Activated gamma-delta T cell treated with Interleukin-2 at 50 U/mL for 16 hours (primary cell): ENCODE measurements around the gene DDX49.
A peak's percentile ranks its signal among the peaks of the same experiment; 100 is the strongest.

Experiments
- DNase-seq: peaks from one replicate; pipeline ENCODE4 v3.0.0-alpha.2; 2020

Gene DDX49

GRCh38 chr19:18919086-18919899 lies at the start of gene DDX49, which contains the start of gene COPE:
Gene DDX49, plus strand, starts transcription at chr19:18919715. Its CDS starts 27 bp downstream, at chr19:18919742.
Gene COPE, minus strand, starts transcription at chr19:18919387. Its CDS starts 39 bp downstream, at chr19:18919348.
- peak; percentile 96 for DNase-seq

DNA sequence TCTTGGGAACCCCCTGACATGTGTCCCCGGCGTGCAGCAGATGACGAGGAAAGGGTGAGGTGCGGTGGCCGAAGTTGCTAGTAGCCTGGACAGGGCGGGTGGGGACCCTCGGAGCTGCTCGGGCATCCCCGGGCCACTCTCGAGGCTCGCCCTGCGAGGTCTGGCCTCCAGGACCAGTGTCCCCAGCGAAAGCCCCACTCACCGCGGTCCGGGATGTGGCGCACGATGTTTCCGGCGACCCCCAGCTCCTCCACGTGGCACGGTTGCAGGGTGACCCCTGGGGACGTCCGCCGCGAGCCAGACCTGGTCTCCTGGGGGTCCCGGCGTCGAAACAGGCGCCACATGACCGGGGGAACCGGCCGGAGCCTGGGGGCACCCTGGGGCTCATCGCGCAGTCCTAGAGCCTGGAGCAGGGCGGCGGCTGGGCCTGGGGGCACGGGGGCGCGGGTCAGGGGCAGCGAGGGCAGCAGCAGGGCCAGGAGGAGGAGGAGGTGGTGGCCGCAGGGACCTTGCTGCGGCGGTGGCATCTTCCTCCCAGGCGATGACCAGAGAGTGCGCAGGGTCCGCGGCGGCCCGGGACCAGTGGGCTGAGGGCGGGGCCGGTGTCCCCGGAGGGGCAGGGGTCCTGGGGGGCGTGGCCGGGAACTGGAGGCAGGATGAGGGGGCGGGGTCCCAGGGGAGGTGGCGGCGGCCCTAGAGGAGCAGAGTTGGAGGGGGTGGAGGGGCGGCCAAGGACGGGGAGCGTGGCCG lies 49.6 kb upstream of the DDX49 start:
- no peak for DNase-seq

- no peak for DNase-seq
Observed at GRCh38 chr19:18870531-18871172, 48.9 kb upstream of the DDX49 start.

- no peak for DNase-seq
Observed at GRCh38 chr19:18871543-18871942, 48.0 kb upstream of the DDX49 start.

DNA sequence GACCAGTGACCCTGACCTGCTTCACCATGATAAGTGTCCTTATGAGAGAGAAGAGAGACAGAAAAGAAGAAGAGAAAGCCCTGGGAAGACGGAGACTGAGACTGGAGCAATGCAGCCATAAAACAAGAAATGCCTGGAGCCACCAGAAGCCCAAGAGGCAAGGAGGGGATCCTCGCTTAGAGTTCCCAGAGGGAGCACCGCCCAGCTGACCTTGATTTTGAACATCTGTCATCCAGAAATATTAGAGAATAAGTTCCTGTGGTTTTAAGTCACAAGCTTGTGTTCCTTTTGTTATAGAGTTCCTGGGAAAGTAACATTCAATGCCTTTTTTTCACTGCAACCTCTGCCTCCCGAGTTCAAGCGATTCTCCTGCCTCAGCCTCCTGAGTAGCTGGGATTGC lies 43.8 kb upstream of the DDX49 start:
- no peak for DNase-seq

- no peak for DNase-seq
Observed at GRCh38 chr19:18876865-18877264, 42.6 kb upstream of the DDX49 start.

DNA sequence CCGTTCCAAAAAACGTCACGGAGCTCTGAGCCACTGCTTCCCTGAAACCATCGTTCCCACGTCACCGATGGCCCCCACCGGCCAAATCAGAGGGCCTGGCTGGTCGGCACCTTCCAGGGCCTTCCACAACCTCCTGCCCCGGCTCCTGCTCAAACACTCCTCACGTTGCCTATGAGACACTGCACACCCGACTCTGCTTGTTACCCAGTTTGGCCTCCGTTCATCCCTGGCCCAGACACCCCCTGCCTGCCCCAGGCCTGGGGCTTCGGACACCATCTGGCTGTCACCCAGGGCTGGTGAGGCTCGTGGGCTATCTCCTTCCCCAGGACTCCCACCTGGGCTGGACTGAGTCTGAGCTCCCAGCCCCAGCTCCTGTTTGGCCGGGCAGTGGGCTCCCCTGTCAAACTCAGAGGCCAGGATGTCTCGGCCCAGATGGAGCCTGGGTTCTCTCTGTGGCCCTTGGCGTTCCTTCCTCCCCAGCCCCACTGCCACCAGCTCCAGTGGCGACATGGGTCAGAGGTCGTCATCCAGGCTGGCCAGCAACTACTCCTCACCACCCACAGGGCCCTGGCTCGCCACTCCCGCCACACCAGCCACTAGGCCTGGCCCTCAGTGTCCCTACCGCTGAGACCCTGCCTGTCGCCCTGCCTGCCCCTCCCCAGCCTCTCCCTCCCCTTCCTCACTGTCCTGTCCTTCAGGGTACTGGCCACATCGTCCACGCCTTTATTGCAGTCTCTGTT lies 41.3 kb upstream of the DDX49 start:
- no peak for DNase-seq

- no peak for DNase-seq
Observed at GRCh38 chr19:18878858-18879578, 40.5 kb upstream of the DDX49 start.

GRCh38 chr19:18879579-18880373 lies 39.7 kb upstream of the DDX49 start:
- no peak for DNase-seq

DNA sequence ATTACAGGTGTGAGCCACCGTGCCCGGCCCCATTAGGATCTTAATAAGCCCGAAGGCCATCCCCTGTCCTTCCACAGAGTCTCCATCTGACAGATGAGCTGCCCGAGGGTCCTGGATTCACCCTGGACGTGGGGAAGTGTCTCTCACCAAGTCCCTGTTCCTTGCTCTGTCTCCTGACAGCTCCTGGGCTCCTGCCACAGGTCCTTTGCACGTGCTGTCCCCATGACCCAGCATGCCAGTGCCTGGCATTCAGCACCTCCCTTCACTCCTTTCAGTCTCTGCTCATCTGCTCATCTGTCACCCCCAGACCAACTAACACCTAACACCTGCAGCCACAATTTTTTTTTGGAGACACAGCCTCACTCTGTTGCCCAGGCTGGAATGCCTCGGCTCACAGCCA lies 38.0 kb upstream of the DDX49 start:
- DNase-seq: no peak

- DNase-seq: no peak
Observed at GRCh38 chr19:18883526-18884304, 35.8 kb upstream of the DDX49 start.

GRCh38 chr19:18886972-18887371 lies 32.5 kb upstream of the DDX49 start:
- DNase-seq: no peak

- no peak for DNase-seq
Observed at GRCh38 chr19:18889949-18890745, 29.4 kb upstream of the DDX49 start.

- no peak for DNase-seq
Observed at GRCh38 chr19:18893587-18894253, 25.8 kb upstream of the DDX49 start.

- no peak for DNase-seq
Observed at GRCh38 chr19:18894254-18895037, 25.1 kb upstream of the DDX49 start.

DNA sequence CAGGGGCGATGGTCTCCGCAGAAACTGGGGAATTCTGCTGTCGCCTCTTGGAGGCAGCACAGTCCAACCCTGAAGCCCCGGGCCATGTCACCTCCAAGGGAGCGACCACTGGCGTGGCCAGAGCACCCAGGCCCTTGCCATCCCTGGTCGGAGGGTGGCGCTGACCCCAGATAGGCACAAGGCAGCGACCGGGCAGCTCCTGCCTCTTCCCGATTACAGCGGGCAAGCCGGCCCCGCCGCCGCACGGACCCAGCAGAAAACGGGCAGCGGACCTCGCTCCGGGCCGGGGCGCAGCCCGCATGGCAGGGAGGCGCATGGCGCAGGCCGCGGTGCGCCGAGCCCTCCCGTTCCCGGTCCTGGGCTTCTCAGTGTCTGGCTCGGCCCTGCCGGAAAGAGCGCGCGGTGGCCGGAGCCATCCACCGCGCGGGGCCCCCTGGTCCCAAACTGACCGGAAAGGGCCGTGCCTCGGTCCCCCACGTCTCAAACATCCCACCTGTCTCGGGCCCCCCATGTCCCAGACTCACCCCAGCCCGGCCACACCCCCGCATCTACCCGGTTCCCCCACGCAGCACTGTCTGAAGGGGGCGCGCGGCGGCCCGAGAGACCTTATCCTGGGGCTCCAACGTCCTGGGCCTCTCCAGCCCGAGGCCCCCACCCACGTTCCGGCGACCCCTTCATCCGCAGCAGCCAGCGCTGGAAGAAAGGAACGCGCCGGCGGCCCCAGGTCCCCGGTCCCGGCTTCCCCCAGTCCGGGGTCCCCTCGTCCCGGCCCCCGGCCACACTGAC lies 24.3 kb upstream of the DDX49 start:
- DNase-seq: no peak

DNA sequence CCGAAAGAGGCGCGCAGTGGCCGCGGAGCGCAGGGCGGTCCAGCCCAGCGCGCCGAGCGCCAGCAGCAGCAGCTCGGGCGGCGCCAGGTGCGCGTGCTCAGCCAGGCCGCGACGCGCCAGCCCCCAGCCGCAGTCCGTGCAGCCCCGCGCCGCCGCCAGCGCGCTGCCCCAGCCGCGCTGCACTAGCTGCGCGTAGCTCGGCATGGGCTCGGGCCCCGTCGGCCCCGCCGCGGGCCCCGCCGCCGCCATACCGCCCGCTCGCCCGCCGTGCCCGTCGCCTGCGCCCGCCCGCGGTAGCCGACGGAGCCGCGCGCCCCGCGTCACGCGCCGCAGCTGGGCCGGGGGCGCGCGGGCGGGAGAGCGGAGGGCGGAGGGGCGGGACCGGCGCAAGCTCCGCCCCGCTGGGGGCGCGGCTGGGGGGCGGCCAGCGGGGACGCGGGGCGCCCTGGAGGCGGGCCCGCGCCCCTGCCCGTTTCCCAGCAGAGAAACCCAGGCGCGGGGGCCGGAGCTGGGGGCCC lies 23.6 kb upstream of the DDX49 start, which contains the start of gene CERS1:
TSS of gene CERS1 (minus strand) at position 335 of the 518 bp plus-strand sequence. CDS start at position 249, 86 bp downstream.
- DNase-seq: no peak
